Ovary (tissue), 9 donors: Measurements from ENCODE around the gene TMEM95. TPM values are rescaled to one million over a fixed set of nuclear protein-coding genes. Genes with fewer than 3 reads are reported as not detected.

Experiments
- DNase-seq, 5 donors: peaks; one replicate each; pipeline ENCODE4 v3.0.0-alpha.2; 2019 to 2020
- H3K27ac ChIP-seq, 2 donors: fragments of 200-600 bp; one replicate each; pipeline versions ENCODE4 v1.5.1 to v1.8.0; 2019 to 2022
- H3K27me3 ChIP-seq: fragments of 200-600 bp; one replicate; pipeline ENCODE4 v1.8.0; 2022
- H3K36me3 ChIP-seq: fragments of 200-600 bp; sonication (generic); one replicate; pipeline ENCODE4 v1.5.1; 2019
- H3K4me1 ChIP-seq: one replicate; pipeline ENCODE4 v1.8.1; 2013; ENCODE audit warnings: mild to moderate bottlenecking, moderate library complexity; ENCODE audit not compliant: insufficient read depth
- H3K4me3 ChIP-seq: fragments of 200-600 bp; sonication (generic); one replicate; pipeline ENCODE4 v1.5.1; 2017
- H3K9me3 ChIP-seq, 2 donors: fragments of 200-600 bp in 1 of 2; sonication (generic) in 1 of 2; one replicate each; pipeline versions ENCODE4 v1.5.1 to v1.8.1; 2013 to 2019; ENCODE audit warnings: mild to moderate bottlenecking in 1 of 2, moderate library complexity in 1 of 2
- EP300 ChIP-seq: sonication (generic); formaldehyde crosslinking; IDR thresholded peaks from one replicate; pipeline ENCODE4 v1.6.1; 2017; ENCODE audit warnings: antibody characterized with exemption
- POLR2A ChIP-seq: fragments of 450-650 bp; IDR thresholded peaks from one replicate; pipeline ENCODE4 v1.6.1; 2017; ENCODE audit warnings: antibody characterized with exemption, mild to moderate bottlenecking, moderate library complexity
- WGBS, 3 donors: extraction: QIAGEN DNeasy Blood & Tissue Kit in 1 of 3; methylation state at CpG; one replicate each; pipeline versions ENCODE4 v1.1.5 to v1.1.7; 2013 to 2017; 5-methylcytosine and 5-hydroxymethylcytosine counted together
- intact Hi-C, 4 donors: fragments of 100-400 bp; cut with DNase I; formaldehyde crosslinking; loops; one replicate each; pipeline versions ENCODE4 v1.11.0 to v1.15.1; 2022 to 2023
- polyA plus RNA-seq, 2 donors: library from polyadenylated mRNA; stranded (reverse); fragments of 200-250 nt in 1 of 2; fragments of 350-450 nt in 1 of 2; fragmentation: Illumina TruSeq in 1 of 2; extraction: RNeasy Lipid Tissue Mini Kit (QIAGEN cat#74804) in 1 of 2; gene quantifications; one replicate each; pipeline ENCODE4 v1.2.3, GENCODE V29; 2013 to 2014
- total RNA-seq, 7 donors: library from RNA; depleted of rRNA in 2 of 7; stranded (reverse); fragments of >200 nt in 2 of 7; fragmentation: NEBNext Ultra II Directional in 3 of 7; extraction: Animal tissue kit (Norgen Biotek cat#: 25700) in 3 of 7; gene quantifications; one replicate each; pipeline versions ENCODE4 v1.1.0 to v1.2.4, GENCODE V29; 2016 to 2023
- TF ChIP-seq, protein P1 (sequence below), 3 donors: fragments of 450-650 bp in 2 of 3; fragments of 200-600 bp in 1 of 3; IDR thresholded peaks; one replicate each; pipeline versions ENCODE4 v1.5.1 to v1.8.0; 2016 to 2022; ENCODE audit warnings: antibody characterized with exemption in 3 of 3, mild to moderate bottlenecking in 1 of 3
- donor health status: DM: no; HTN: no; CAD: no; lungs with moderate emphysema.
- donor health status: DM: no; HTN: no; CAD: no.
- donor health status: Bipolar disorder and iron deficiency.
- donor health status: DM: yes; HTN: yes; CAD: no.
- donor health status: DM: no; HTN: no; CAD: no.
- donor health status: DM: yes; HTN: yes; CAD: no.

TMEM95 gene
- total and polyA plus RNA-seq, 9 donors, result not detected

- no peak for TF ChIP-seq POLR2A
- TF ChIP-seq, protein P1, sequence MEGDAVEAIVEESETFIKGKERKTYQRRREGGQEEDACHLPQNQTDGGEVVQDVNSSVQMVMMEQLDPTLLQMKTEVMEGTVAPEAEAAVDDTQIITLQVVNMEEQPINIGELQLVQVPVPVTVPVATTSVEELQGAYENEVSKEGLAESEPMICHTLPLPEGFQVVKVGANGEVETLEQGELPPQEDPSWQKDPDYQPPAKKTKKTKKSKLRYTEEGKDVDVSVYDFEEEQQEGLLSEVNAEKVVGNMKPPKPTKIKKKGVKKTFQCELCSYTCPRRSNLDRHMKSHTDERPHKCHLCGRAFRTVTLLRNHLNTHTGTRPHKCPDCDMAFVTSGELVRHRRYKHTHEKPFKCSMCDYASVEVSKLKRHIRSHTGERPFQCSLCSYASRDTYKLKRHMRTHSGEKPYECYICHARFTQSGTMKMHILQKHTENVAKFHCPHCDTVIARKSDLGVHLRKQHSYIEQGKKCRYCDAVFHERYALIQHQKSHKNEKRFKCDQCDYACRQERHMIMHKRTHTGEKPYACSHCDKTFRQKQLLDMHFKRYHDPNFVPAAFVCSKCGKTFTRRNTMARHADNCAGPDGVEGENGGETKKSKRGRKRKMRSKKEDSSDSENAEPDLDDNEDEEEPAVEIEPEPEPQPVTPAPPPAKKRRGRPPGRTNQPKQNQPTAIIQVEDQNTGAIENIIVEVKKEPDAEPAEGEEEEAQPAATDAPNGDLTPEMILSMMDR (IDR thresholded peaks at IDR 0.05), result no peak
- TF ChIP-seq EP300, result no peak
- Histone ChIP-seq H3K4me1 (no peaks in the 10 kb centered on the region), H3K36me3 (no peaks in the 10 kb centered on the region), H3K4me3 (no peak overlapping the region), H3K9me3 (no peaks in the 10 kb centered on the region), H3K27ac (no peak overlapping the region), H3K27me3 (no peaks in the 10 kb centered on the region)
- no peak for DNase-seq
- intact Hi-C loops, result no loop called here
- WGBS, 3 donors, result 42 to 64% (median 54%) methylated on average over 2 of the region's 2 CpGs
Measured at GRCh38 chr17:7340179-7340578, 14.8 kb upstream of the TMEM95 start.

DNA sequence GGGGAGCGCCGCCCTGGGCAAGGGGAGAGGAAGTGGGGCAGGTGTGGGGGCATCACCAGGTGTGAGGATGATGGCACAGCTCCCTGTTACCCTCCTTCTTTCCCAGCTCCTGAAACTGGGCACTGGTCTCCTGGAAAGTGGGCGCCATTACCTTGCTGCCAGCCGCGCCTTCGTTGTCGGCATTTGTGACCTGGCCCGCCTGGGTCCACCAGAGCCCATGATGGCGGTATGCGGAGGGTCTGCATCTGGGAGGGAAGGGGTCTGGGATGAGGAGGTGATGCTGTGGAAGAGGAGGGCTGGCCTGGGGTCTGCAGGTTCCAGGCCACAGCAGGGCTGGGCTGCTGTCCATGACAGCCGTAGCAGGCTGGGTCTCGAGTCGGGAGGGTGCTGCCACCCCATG is 13.1 kb upstream of the TMEM95 start:
- 85 to 90% (median 85%) methylated on average over 13 of the region's 13 CpGs for WGBS, 3 donors

GRCh38 chr17:7343250-7343649 is 11.7 kb upstream of the TMEM95 start:
- Histone ChIP-seq H3K4me1 (peaks cover 5% of the 10 kb centered on the region), H3K36me3 (no peaks in the 10 kb centered on the region), H3K9me3 (no peaks in the 10 kb centered on the region), H3K27ac (no peak overlapping the region), H3K4me3 (no peak overlapping the region), H3K27me3 (no peaks in the 10 kb centered on the region)
- DNase-seq, result peak in 1 of 5 donors; percentile 17
- TF ChIP-seq POLR2A (no peak), EP300 (no peak)
- TF ChIP-seq, protein P1 (IDR thresholded peaks at IDR 0.05), result no peak
- 50 to 63% (median 58%) methylated on average over 15 of the region's 15 CpGs for WGBS, 3 donors
- intact Hi-C loops, result no loop called here

More for the DNA sequence above, 13.1 kb upstream of the TMEM95 start:
- H3K27me3 ChIP-seq, result no peaks in the 10 kb centered on the region
- no peaks in the 10 kb centered on the region for H3K4me1 ChIP-seq
- peak in 1 of 5 donors; percentile 10 for DNase-seq
- H3K9me3 ChIP-seq, result no peaks in the 10 kb centered on the region
- no peaks in the 10 kb centered on the region for H3K36me3 ChIP-seq
- no peak overlapping the region for H3K27ac ChIP-seq
- no peak for TF ChIP-seq POLR2A
- TF ChIP-seq, protein P1 (IDR thresholded peaks at IDR 0.05), result no peak
- TF ChIP-seq EP300, result no peak
- no peak overlapping the region for H3K4me3 ChIP-seq
- intact Hi-C loops, result no loop called here

DNA sequence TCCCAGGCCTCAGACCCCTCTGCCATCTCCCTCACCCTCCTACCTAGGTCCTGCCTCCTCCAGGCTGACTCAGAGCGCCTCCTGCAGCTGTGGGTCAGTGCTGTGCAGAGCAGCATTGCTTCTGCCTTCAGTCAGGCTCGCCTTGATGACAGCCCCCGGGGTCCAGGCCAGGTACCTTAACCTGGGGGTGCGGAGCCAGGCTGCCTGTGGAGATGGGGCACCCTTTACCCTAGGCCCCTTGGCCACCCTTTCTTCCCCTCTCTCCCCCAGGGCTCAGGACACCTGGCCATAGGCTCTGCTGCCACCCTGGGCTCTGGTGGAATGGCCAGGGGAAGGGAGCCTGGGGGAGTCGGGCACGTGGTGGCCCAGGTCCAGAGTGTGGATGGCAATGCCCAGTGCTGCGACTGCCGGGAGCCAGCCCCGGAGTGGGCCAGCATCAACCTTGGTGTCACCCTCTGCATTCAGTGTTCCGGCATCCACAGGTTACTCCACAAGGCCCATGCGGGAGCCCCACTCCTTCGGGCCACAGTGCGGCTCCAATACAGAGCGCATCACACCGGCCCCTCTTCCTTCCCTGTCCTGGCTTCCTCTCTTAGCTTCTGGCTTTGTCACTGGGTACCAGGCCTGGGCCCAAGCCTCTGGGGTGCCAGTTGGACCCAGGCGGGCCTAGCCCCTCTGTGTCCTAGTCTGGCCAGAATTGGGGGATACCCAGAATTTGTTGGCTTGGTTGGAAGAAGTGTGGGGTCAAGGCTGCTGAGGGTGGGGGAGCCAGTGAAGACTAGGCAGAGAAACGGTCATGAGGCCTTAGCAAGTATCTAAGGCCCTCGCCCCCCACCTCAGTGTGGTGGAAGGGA is 8.0 kb upstream of the TMEM95 start:
- Histone ChIP-seq H3K9me3 (no peaks in the 10 kb centered on the region), H3K4me1 (peaks cover 13% of the 10 kb centered on the region), H3K27ac (no peak overlapping the region), H3K36me3 (no peaks in the 10 kb centered on the region), H3K27me3 (no peaks in the 10 kb centered on the region), H3K4me3 (no peak overlapping the region)
- TF ChIP-seq, protein P1 (IDR thresholded peaks at IDR 0.05), result no peak
- TF ChIP-seq POLR2A, result no peak
- intact Hi-C loops, result loop anchor here in 2 of 4 donors (5.0 kb wide), 2 partner anchors 60 to 65 kb away; partner anchors contain the start of genes NLGN2 (in 1 of the 2) and SLC2A4 (in 1 of the 2)
- WGBS, 3 donors, result 49 to 58% (median 52%) methylated on average over 18 of the region's 18 CpGs
- DNase-seq, result peak in 1 of 5 donors; percentile 46
